ENCODE results near the gene TTC22.

- TF ChIP-seq POLR2A (IDR thresholded peaks at IDR 0.05), result no peak
- TF ChIP-seq, protein P1, sequence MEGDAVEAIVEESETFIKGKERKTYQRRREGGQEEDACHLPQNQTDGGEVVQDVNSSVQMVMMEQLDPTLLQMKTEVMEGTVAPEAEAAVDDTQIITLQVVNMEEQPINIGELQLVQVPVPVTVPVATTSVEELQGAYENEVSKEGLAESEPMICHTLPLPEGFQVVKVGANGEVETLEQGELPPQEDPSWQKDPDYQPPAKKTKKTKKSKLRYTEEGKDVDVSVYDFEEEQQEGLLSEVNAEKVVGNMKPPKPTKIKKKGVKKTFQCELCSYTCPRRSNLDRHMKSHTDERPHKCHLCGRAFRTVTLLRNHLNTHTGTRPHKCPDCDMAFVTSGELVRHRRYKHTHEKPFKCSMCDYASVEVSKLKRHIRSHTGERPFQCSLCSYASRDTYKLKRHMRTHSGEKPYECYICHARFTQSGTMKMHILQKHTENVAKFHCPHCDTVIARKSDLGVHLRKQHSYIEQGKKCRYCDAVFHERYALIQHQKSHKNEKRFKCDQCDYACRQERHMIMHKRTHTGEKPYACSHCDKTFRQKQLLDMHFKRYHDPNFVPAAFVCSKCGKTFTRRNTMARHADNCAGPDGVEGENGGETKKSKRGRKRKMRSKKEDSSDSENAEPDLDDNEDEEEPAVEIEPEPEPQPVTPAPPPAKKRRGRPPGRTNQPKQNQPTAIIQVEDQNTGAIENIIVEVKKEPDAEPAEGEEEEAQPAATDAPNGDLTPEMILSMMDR (IDR thresholded peaks at IDR 0.05), result no peak
- no peak for TF ChIP-seq EP300 (IDR thresholded peaks at IDR 0.05)
- no peak for TF ChIP-seq POLR2AphosphoS5 (IDR thresholded peaks at IDR 0.05)
Observed at GRCh38 chr1:54846301-54846700, 45.2 kb upstream of the TTC22 start.
